HG03520 (cell line): ENCODE results near the gene TTC13.
A peak's percentile ranks its signal among the peaks of the same experiment; 100 is the strongest.

Source experiments
- ATAC-seq: cut with Tn5 transposase; IDR thresholded peaks from one replicate; pipeline ENCODE4 v1.9.1; 2021; ENCODE audit warnings: mild to moderate bottlenecking, moderate library complexity; ENCODE audit not compliant: unreplicated experiment

Gene TTC13

GRCh38 chr1:230877146-230877923, 101.3 kb downstream of the TTC13 start:
- no peak for ATAC-seq

GRCh38 chr1:230876660-230877059, 102.0 kb downstream of the TTC13 start:
- no peak for ATAC-seq

- ATAC-seq = no peak
Observed at GRCh38 chr1:230875370-230875769, 103.3 kb downstream of the TTC13 start.

GRCh38 chr1:230870916-230871315, 107.7 kb downstream of the TTC13 start:
- ATAC-seq = no peak

- no peak for ATAC-seq
Observed at GRCh38 chr1:230869500-230869899, 109.2 kb downstream of the TTC13 start.

- peak; percentile 17 for ATAC-seq
Observed at GRCh38 chr1:230868736-230869385, 109.8 kb downstream of the TTC13 start.

GRCh38 chr1:230867903-230868735, 110.5 kb downstream of the TTC13 start, which contains the start of gene C1orf198:
Gene C1orf198, minus strand, starts transcription at chr1:230868521. Its CDS starts 9 bp downstream, at chr1:230868512.
- ATAC-seq = peak; percentile 81

- ATAC-seq = no peak
Observed at GRCh38 chr1:230867101-230867902, 111.4 kb downstream of the TTC13 start.

GRCh38 chr1:230866171-230867070, 112.2 kb downstream of the TTC13 start:
- no peak for ATAC-seq

GRCh38 chr1:230865062-230865817, 113.4 kb downstream of the TTC13 start:
- ATAC-seq = no peak

GRCh38 chr1:230864441-230864840, 114.2 kb downstream of the TTC13 start:
- no peak for ATAC-seq

GRCh38 chr1:230863449-230863848, 115.2 kb downstream of the TTC13 start:
- ATAC-seq = no peak

GRCh38 chr1:230861970-230862595, 116.6 kb downstream of the TTC13 start:
- ATAC-seq = no peak

GRCh38 chr1:230861489-230861888, 117.2 kb downstream of the TTC13 start:
- ATAC-seq = no peak

- ATAC-seq = no peak
Observed at GRCh38 chr1:230860617-230861384, 117.9 kb downstream of the TTC13 start.

GRCh38 chr1:230858918-230859729, 119.5 kb downstream of the TTC13 start:
- ATAC-seq = no peak
